ENCODE measurements around the gene IL27RA. TPM values are rescaled to one million over a fixed set of nuclear protein-coding genes. Genes with fewer than 3 reads are reported as not detected.
A peak's percentile ranks its signal among the peaks of the same experiment; 100 is the strongest.
"Not testable (repeated sequence)": the region's sequence is repeated elsewhere in the genome, so short reads cannot be mapped to it uniquely, and the experiment has no call there.

IL27RA gene
- total and polyA plus RNA-seq, 8 donors, result 0.88 to 8.2 (median 1.9) TPM

GRCh38 chr19:14021474-14021873 is 10.1 kb upstream of the IL27RA start:
- WGBS, 2 donors, result 85 to 87% methylated on average over 5 of the region's 5 CpGs
- TF ChIP-seq CTCF (IDR thresholded peaks at IDR 0.05), result no peak
- no peaks in the 10 kb centered on the region for H3K27me3 ChIP-seq
- H3K36me3 ChIP-seq, result no peaks in the 10 kb centered on the region
- H3K27ac ChIP-seq, result no peak overlapping the region
- DNase-seq (no peak), FAIRE-seq (no peak), ATAC-seq (no peak)
- intact Hi-C loops (cut with DNase I), result no loop called here
- no peaks in the 10 kb centered on the region for H3K9me3 ChIP-seq
- H3K4me1 ChIP-seq, result peaks cover 0 to 5% (median 0%) of the 10 kb centered on the region in 3 donors
- H3K4me3 ChIP-seq, result no peak overlapping the region

GRCh38 chr19:14022469-14022868 is 9.1 kb upstream of the IL27RA start:
- no peak for ATAC-seq
- intact Hi-C loops (cut with DNase I), result no loop called here
- Histone ChIP-seq H3K36me3 (no peaks in the 10 kb centered on the region), H3K9me3 (no peaks in the 10 kb centered on the region), H3K27me3 (no peaks in the 10 kb centered on the region), H3K4me1 (peaks cover 0 to 5% (median 0%) of the 10 kb centered on the region in 3 donors), H3K27ac (no peak overlapping the region), H3K4me3 (no peak overlapping the region)
- WGBS, 2 donors, result 81 to 82% methylated on average over 4 of the region's 4 CpGs
- no peak for DNase-seq
- no peak for TF ChIP-seq CTCF (IDR thresholded peaks at IDR 0.05)
- no peak for FAIRE-seq

GRCh38 chr19:14023404-14024235 is 7.9 kb upstream of the IL27RA start:
- Histone ChIP-seq H3K9me3 (no peaks in the 10 kb centered on the region), H3K27ac (peak overlapping the region in 2 of 4 donors; percentile 47 to 50), H3K4me3 (no peak overlapping the region), H3K4me1 (peaks cover 0 to 5% (median 0%) of the 10 kb centered on the region in 3 donors), H3K36me3 (no peaks in the 10 kb centered on the region), H3K27me3 (no peaks in the 10 kb centered on the region)
- ATAC-seq (peak; percentile 87 to 99 (median 96)), FAIRE-seq (no peak), DNase-seq (peak; percentile 58 to 79 (median 62))
- whole genome bisulfite sequencing, 2 donors, result 53% methylated on average over 9 of the region's 9 CpGs
- intact Hi-C loops (cut with DNase I), result no loop called here
- peak; percentile 12 to 36 (median 34) for TF ChIP-seq CTCF (IDR thresholded peaks at IDR 0.05)

GRCh38 chr19:14026652-14027192 is 4.8 kb upstream of the IL27RA start:
- H3K27me3 ChIP-seq; H3K4me3 ChIP-seq; FAIRE-seq; H3K27ac ChIP-seq; DNase-seq; H3K9me3 ChIP-seq; H3K4me1 ChIP-seq; H3K36me3 ChIP-seq; ATAC-seq; intact Hi-C loops (cut with DNase I): not testable (repeated sequence)
- WGBS, 2 donors, result 80 to 89% methylated on average over 5 of the region's 5 CpGs

GRCh38 chr19:14027856-14028450 is 3.6 kb upstream of the IL27RA start, which contains the start of gene RLN3:
Gene RLN3, plus strand, starts transcription at chr19:14028148. Its CDS starts 57 bp downstream, at chr19:14028205.
- TF ChIP-seq CTCF (IDR thresholded peaks at IDR 0.05), result no peak
- 59% methylated on average over 24 of the region's 24 CpGs for WGBS, 2 donors
- Histone ChIP-seq H3K27ac (no peak within 1 kb of the TSS), H3K4me1 (peaks cover 0 to 8% (median 0%) of the 10 kb centered on the region in 3 donors), H3K9me3 (no peaks in the 10 kb centered on the region), H3K27me3 (no peaks in the 10 kb centered on the region), H3K4me3 (no peak within 1 kb of the TSS), H3K36me3 (no peaks in the 10 kb centered on the region)
- DNase-seq (no peak), FAIRE-seq (no peak), ATAC-seq (no peak)
- intact Hi-C loops (cut with DNase I), result no loop called here

Data from pancreas (tissue), 10 donors.